ENCODE measurements around the gene CRB2. TPM values are rescaled to one million over a fixed set of nuclear protein-coding genes. Genes with fewer than 3 reads are reported as not detected.

The CRB2 gene
- total RNA-seq, 1 donor from 2014 or later = not detected

DNA sequence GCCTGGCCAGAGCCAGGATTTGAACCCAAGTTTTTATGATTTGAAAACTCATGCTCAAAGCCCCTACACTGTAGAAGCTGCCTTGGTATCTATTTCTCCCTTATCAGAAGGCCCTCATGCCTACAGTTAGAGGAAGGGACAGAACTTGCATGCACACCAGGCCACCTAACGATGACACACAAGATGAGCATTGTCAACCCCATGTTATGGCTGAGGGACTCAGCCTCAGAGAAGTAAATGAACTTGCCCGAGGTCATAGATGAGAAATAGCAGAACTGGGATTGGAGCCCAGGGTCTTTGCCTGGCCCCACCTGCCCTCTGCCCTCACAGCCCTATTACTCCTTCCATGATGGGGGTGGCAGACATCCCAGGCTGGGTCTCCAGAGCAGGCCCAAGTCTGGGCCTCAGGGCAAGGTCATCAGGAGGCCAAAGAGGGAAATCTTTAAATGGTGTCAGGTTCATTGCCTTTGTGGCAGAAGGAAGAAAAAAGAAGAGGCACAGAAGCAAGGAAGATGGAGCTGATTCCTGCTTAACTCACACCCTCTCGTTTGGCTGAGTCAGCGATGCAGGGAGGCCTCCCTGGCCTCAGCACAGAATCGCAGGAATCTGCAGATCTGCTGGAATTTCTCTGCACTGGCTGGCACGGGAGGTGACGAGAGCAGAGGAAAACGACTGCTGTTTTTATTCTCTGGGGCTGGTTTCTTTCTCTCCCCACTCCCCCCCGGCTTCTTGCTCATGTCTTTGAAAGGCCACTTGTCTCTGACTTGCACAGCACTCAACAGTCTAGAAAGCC, 20.6 kb upstream of the CRB2 start:
- Mint-ChIP-seq H3K36me3 (ENCODE audit: low read depth) (no peaks in the 10 kb centered on the region), H3K4me1 (ENCODE audit: low read depth) (peaks cover 37% of the 10 kb centered on the region), H3K9me3 (no peaks in the 10 kb centered on the region), H3K27ac (no peak overlapping the region), H3K27me3 (ENCODE audit: low read depth) (no peaks in the 10 kb centered on the region), H3K4me3 (ENCODE audit: low read depth) (no peak overlapping the region)
- DNase-seq (ENCODE audit: low spot score) = no peak
- intact Hi-C loops (cut with micrococcal nuclease) = no loop called here

- no peak overlapping the region for H3K27ac Mint-ChIP-seq
- DNase-seq (ENCODE audit: low spot score) = no peak
- intact Hi-C loops (cut with micrococcal nuclease) = no loop called here
Measured at GRCh38 chr9:123335986-123336329, 20.0 kb upstream of the CRB2 start.

DNA sequence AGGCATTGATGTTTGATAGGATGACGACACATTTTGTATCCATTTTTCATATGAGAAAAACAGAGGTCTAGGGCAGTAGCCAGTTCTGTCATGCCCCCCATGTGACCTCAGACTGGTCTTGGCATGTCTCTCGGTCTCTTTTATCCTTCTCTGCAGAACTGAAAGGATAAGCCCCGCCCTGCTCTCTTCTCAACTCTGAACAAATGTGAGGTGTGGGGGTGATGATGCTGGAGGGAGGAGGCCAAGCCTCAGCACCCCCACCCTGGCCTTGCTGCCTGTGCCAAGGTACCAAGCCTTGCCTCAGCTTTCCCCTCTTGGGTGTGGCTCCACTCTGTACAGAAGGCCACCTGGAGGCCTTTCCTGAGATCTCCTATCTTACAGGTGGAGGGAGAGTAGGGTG, 19.5 kb upstream of the CRB2 start:
- H3K27ac Mint-ChIP-seq = no peak overlapping the region
- DNase-seq (ENCODE audit: low spot score) = no peak
- H3K4me1 Mint-ChIP-seq (ENCODE audit: low read depth) = peaks cover 47% of the 10 kb centered on the region
- H3K4me3 Mint-ChIP-seq (ENCODE audit: low read depth) = no peak overlapping the region
- no peaks in the 10 kb centered on the region for H3K27me3 Mint-ChIP-seq (ENCODE audit: low read depth)
- H3K9me3 Mint-ChIP-seq = no peaks in the 10 kb centered on the region
- intact Hi-C loops (cut with micrococcal nuclease) = no loop called here
- H3K36me3 Mint-ChIP-seq (ENCODE audit: low read depth) = no peaks in the 10 kb centered on the region

More at GRCh38 chr9:123335986-123336329, 20.0 kb upstream of the CRB2 start:
- Mint-ChIP-seq H3K9me3 (no peaks in the 10 kb centered on the region), H3K27me3 (ENCODE audit: low read depth) (no peaks in the 10 kb centered on the region), H3K36me3 (ENCODE audit: low read depth) (no peaks in the 10 kb centered on the region), H3K4me1 (ENCODE audit: low read depth) (peaks cover 43% of the 10 kb centered on the region), H3K4me3 (ENCODE audit: low read depth) (no peak overlapping the region)

DNA sequence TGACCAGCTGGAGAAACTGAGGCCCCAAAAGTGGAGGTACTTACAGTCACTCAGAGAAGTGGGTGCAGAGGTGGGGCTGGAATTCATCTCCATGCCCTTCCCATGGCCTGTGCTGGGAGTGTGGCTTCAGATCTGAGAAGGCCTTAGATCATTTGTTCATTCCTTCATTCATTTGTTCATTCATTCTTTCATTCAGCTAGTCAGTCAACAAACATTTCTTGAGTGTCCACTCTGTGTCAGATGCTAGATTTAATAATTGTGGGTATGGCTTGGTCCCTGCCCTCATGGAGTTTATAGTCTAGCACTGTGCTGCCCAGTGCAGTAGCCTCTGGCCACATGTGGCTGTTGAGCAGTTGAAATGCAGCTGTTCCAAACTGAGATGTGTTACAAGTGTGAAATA, 19.0 kb upstream of the CRB2 start:
- Mint-ChIP-seq H3K36me3 (ENCODE audit: low read depth) (no peaks in the 10 kb centered on the region), H3K4me3 (ENCODE audit: low read depth) (no peak overlapping the region), H3K27ac (no peak overlapping the region), H3K9me3 (no peaks in the 10 kb centered on the region), H3K4me1 (ENCODE audit: low read depth) (peaks cover 47% of the 10 kb centered on the region), H3K27me3 (ENCODE audit: low read depth) (no peaks in the 10 kb centered on the region)
- intact Hi-C loops (cut with micrococcal nuclease) = no loop called here
- no peak for DNase-seq (ENCODE audit: low spot score)

GRCh38 chr9:123337971-123338370, 18.0 kb upstream of the CRB2 start:
- Mint-ChIP-seq H3K4me3 (ENCODE audit: low read depth) (no peak overlapping the region), H3K36me3 (ENCODE audit: low read depth) (no peaks in the 10 kb centered on the region), H3K27ac (peak overlapping the region; percentile 95), H3K27me3 (ENCODE audit: low read depth) (no peaks in the 10 kb centered on the region), H3K4me1 (ENCODE audit: low read depth) (peaks cover 43% of the 10 kb centered on the region), H3K9me3 (no peaks in the 10 kb centered on the region)
- no peak for DNase-seq (ENCODE audit: low spot score)
- intact Hi-C loops (cut with micrococcal nuclease) = loop anchor here (2.0 kb wide), 1 partner anchor 33 kb away; no protein-coding TSS in a partner anchor

GRCh38 chr9:123338710-123339665, 17.0 kb upstream of the CRB2 start:
- no peaks in the 10 kb centered on the region for H3K27me3 Mint-ChIP-seq (ENCODE audit: low read depth)
- DNase-seq (ENCODE audit: low spot score) = peak; percentile 59
- H3K4me1 Mint-ChIP-seq (ENCODE audit: low read depth) = peaks cover 40% of the 10 kb centered on the region
- no peaks in the 10 kb centered on the region for H3K9me3 Mint-ChIP-seq
- H3K4me3 Mint-ChIP-seq (ENCODE audit: low read depth) = peak overlapping the region; percentile 73
- intact Hi-C loops (cut with micrococcal nuclease) = loop anchor here (1.0 to 2.0 kb wide), 5 partner anchors 16 to 532 kb away; partner anchors contain the start of gene STRBP
- H3K36me3 Mint-ChIP-seq (ENCODE audit: low read depth) = no peaks in the 10 kb centered on the region
- peak overlapping the region; percentile 95 for H3K27ac Mint-ChIP-seq

GRCh38 chr9:123339666-123340510, 16.1 kb upstream of the CRB2 start:
- peak overlapping the region; percentile 73 for H3K4me3 Mint-ChIP-seq (ENCODE audit: low read depth)

DNA sequence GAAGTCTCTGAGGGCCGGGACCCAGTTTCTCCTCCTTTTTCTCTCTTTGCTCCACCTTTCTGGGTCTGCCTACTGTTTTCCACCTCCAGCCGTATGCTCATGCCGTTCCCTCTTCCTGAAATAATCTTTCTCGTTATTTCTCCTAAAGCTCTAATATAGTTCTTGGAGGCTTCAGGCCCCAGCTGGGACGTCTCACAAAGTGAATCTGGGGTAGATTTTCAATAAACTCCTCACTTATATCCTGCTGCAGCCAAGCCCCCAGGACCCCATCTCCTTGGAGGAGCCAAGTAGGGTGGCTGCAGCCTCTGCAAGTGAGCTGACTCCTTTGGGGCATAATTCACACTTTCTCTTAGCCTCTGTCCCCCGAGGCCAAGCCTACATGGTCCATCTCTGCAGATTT, 14.2 kb upstream of the CRB2 start:
- no peaks in the 10 kb centered on the region for H3K27me3 Mint-ChIP-seq (ENCODE audit: low read depth)
- peak overlapping the region; percentile 36 for H3K27ac Mint-ChIP-seq
- intact Hi-C loops (cut with micrococcal nuclease) = loop anchor here (10.0 kb wide), 1 partner anchor 437 kb away; the partner anchor contains the start of gene RC3H2
- H3K4me1 Mint-ChIP-seq (ENCODE audit: low read depth) = peaks cover 31% of the 10 kb centered on the region
- H3K4me3 Mint-ChIP-seq (ENCODE audit: low read depth) = no peak overlapping the region
- DNase-seq (ENCODE audit: low spot score) = no peak
- no peaks in the 10 kb centered on the region for H3K9me3 Mint-ChIP-seq
- H3K36me3 Mint-ChIP-seq (ENCODE audit: low read depth) = no peaks in the 10 kb centered on the region

More at GRCh38 chr9:123339666-123340510, 16.1 kb upstream of the CRB2 start:
- H3K9me3 Mint-ChIP-seq = no peaks in the 10 kb centered on the region
- DNase-seq (ENCODE audit: low spot score) = peak; percentile 55
- intact Hi-C loops (cut with micrococcal nuclease) = loop anchor here (1.0 to 10.0 kb wide), 6 partner anchors 17 to 533 kb away; partner anchors contain the start of genes RC3H2 and STRBP
- H3K4me1 Mint-ChIP-seq (ENCODE audit: low read depth) = peaks cover 34% of the 10 kb centered on the region
- H3K36me3 Mint-ChIP-seq (ENCODE audit: low read depth) = no peaks in the 10 kb centered on the region
- H3K27me3 Mint-ChIP-seq (ENCODE audit: low read depth) = no peaks in the 10 kb centered on the region
- H3K27ac Mint-ChIP-seq = peak overlapping the region; percentile 95

DNA sequence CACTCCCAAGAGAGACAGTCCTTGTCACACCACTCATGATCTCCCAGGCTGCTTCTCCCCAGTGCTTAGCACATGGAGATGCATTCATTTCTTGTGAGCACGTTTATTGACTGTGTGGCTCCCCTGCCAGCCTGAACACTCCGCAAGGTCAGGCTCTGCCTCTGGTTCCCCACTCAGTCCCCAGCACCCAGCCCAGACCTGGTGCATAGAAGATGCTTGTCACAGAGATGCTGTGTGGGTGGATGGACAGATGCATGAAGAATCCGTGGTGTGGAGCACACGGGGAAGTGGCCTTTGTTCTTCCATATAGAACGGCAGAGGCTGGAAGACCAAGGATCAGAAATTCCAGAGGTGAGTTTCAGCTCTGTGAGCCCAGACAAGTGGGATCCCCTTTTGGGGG, 13.8 kb upstream of the CRB2 start:
- Mint-ChIP-seq H3K4me1 (ENCODE audit: low read depth) (peaks cover 31% of the 10 kb centered on the region), H3K36me3 (ENCODE audit: low read depth) (no peaks in the 10 kb centered on the region), H3K9me3 (no peaks in the 10 kb centered on the region), H3K27me3 (ENCODE audit: low read depth) (no peaks in the 10 kb centered on the region), H3K4me3 (ENCODE audit: low read depth) (no peak overlapping the region), H3K27ac (no peak overlapping the region)
- DNase-seq (ENCODE audit: low spot score) = no peak
- intact Hi-C loops (cut with micrococcal nuclease) = loop anchor here (10.0 kb wide), 1 partner anchor 437 kb away; the partner anchor contains the start of gene RC3H2

- no peak for DNase-seq (ENCODE audit: low spot score)
- H3K27ac Mint-ChIP-seq = no peak overlapping the region
- intact Hi-C loops (cut with micrococcal nuclease) = loop anchor here (10.0 kb wide), 1 partner anchor 439 kb away; the partner anchor contains the start of gene RC3H2
- no peaks in the 10 kb centered on the region for H3K9me3 Mint-ChIP-seq
- H3K4me1 Mint-ChIP-seq (ENCODE audit: low read depth) = peaks cover 26% of the 10 kb centered on the region
- no peak overlapping the region for H3K4me3 Mint-ChIP-seq (ENCODE audit: low read depth)
- H3K36me3 Mint-ChIP-seq (ENCODE audit: low read depth) = no peaks in the 10 kb centered on the region
- no peaks in the 10 kb centered on the region for H3K27me3 Mint-ChIP-seq (ENCODE audit: low read depth)
Measured at GRCh38 chr9:123343443-123344191, 12.4 kb upstream of the CRB2 start.

GRCh38 chr9:123344192-123344949, 11.6 kb upstream of the CRB2 start:
- no peaks in the 10 kb centered on the region for H3K36me3 Mint-ChIP-seq (ENCODE audit: low read depth)
- H3K4me1 Mint-ChIP-seq (ENCODE audit: low read depth) = peaks cover 19% of the 10 kb centered on the region
- no peak overlapping the region for H3K27ac Mint-ChIP-seq
- H3K4me3 Mint-ChIP-seq (ENCODE audit: low read depth) = no peak overlapping the region
- no peaks in the 10 kb centered on the region for H3K9me3 Mint-ChIP-seq
- H3K27me3 Mint-ChIP-seq (ENCODE audit: low read depth) = no peaks in the 10 kb centered on the region
- DNase-seq (ENCODE audit: low spot score) = no peak
- intact Hi-C loops (cut with micrococcal nuclease) = loop anchor here (10.0 kb wide), 1 partner anchor 440 kb away; the partner anchor contains the start of gene RC3H2
